Measurements from ENCODE around the gene PTAFR. TPM values are rescaled to one million over a fixed set of nuclear protein-coding genes. Genes with fewer than 3 reads are reported as not detected.

Gene PTAFR
- total RNA-seq, 1 donor from 2014 or later: 1.2 TPM

DNA sequence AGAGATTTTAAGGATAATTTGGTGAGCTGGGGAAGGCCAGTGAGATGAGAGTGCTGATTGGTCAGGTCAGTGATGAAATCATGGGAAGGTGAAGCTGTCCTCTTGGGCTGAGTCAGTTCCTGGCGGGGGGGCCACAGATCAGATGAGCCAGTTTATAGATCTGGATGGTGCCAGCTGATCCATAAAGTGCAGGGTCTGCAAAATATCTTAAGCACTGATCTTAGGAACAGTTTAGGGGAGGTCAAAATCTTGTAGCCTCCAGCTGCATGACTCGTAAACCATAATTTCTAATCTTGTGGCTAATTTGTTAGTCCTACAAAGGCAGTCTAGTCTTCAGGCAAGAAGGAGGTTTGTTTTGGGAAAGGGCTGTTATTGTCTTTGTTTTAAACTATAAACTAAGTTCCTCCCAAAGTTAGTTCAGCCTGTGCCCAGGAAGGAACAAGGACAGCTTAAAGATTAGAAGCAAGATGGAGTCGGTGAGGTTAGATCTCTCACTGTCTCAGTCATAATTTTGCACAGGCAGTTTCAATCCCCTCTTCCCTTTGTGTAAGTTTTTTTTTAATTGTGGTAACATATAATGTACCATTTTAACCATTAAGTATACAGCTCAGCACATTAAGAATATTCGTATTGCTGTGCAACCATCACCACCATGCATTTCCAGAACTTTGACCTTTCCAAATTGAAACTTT is 39.4 kb downstream of the PTAFR start:
- Histone ChIP-seq H3K36me3 (no peaks in the 10 kb centered on the region), H3K4me3 (no peak overlapping the region), H3K27ac (no peak overlapping the region), H3K4me1 (no peaks in the 10 kb centered on the region), H3K9me3 (no peaks in the 10 kb centered on the region), H3K27me3 (no peaks in the 10 kb centered on the region)
- intact Hi-C loops (cut with DNase I): no loop called here
- no peak for TF ChIP-seq POLR2A (IDR thresholded peaks at IDR 0.05)
- no peak for TF ChIP-seq POLR2AphosphoS5 (IDR thresholded peaks at IDR 0.05; ENCODE audit: insufficient read depth in 1 of 2, low read depth in 1 of 2)
- TF ChIP-seq, protein P1, sequence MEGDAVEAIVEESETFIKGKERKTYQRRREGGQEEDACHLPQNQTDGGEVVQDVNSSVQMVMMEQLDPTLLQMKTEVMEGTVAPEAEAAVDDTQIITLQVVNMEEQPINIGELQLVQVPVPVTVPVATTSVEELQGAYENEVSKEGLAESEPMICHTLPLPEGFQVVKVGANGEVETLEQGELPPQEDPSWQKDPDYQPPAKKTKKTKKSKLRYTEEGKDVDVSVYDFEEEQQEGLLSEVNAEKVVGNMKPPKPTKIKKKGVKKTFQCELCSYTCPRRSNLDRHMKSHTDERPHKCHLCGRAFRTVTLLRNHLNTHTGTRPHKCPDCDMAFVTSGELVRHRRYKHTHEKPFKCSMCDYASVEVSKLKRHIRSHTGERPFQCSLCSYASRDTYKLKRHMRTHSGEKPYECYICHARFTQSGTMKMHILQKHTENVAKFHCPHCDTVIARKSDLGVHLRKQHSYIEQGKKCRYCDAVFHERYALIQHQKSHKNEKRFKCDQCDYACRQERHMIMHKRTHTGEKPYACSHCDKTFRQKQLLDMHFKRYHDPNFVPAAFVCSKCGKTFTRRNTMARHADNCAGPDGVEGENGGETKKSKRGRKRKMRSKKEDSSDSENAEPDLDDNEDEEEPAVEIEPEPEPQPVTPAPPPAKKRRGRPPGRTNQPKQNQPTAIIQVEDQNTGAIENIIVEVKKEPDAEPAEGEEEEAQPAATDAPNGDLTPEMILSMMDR (IDR thresholded peaks at IDR 0.05): no peak
- no peak for DNase-seq (ENCODE audit: extremely low spot score in 2 of 2)

DNA sequence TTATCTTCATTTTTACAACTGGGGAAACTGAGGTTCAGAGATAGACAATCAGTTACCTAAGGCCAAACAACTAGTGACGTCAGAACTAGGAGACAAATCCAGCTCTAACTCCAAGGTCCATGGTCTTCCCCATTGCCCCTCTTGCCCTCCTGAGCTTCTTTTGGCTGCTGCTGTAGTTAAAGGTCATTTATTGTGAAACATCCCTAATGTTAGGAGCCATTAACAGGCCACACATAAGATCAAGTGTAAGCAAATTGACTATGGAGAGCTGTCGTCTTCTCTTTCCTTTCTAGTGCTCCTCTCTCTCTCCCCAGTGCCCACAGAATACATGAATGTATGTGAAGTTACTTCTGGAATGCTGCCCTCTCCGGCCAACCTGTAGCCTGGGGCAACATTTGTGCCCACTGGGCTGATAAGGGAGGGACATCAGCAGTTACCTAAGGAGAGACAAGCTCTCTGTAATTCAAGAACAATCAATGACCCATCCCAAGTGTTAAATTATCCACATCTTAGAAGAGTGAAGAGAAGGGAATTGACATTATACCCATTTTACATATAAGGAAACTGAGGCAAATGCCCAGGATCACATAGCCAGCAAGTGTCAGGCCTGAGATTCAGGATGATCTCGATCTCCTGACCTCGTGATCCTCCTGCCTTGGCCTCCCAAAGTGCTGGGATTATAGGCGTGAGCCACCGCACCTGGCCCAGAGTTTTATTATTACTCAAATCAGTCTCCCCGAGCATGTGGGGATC is 40.1 kb downstream of the PTAFR start:
- TF ChIP-seq, protein P1 (IDR thresholded peaks at IDR 0.05): no peak
- TF ChIP-seq POLR2AphosphoS5 (IDR thresholded peaks at IDR 0.05; ENCODE audit: insufficient read depth in 1 of 2, low read depth in 1 of 2) (no peak), POLR2A (IDR thresholded peaks at IDR 0.05) (no peak)
- no peaks in the 10 kb centered on the region for H3K4me1 ChIP-seq
- H3K27me3 ChIP-seq: no peaks in the 10 kb centered on the region
- intact Hi-C loops (cut with DNase I): no loop called here
- DNase-seq (ENCODE audit: extremely low spot score in 2 of 2): no peak
- H3K4me3 ChIP-seq: no peak overlapping the region
- H3K27ac ChIP-seq: no peak overlapping the region
- H3K9me3 ChIP-seq: no peaks in the 10 kb centered on the region
- H3K36me3 ChIP-seq: no peaks in the 10 kb centered on the region

DNA sequence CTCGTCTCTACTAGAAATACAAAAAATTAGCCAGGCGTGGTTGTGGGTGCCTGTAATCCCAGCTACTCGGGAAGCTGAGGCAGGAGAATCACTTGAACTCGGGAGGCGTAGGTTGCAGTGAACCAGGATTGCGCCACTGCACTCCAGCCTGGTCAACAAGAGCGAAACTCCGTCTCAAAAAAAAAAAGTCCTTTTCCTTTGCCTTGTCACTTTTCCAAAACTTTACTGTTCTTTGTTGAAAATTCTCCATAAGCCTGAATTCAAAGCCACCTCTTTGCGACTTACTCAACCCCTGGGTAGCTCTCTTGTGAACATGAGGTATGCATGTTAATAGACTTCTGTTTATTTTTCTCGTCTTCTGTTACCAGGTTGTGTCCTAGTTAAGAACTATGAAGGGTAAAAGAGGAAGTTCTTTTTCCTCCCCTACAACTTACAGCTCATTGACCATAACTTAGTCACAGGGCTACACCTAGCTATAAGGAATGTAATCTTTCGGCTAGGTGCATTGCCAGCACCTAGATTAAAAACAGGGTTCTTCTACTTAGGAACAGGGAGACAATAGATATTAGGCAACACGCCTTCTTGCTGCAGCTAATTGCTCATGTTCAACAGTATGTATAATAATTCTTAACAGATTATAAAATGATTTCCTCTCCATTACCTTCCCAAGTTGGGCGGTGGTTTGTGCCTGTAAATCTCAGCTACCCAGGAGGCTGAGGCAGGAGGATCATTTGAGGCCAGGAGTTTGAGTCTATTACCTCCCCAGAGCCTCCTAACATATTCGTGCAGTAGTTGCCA is 40.9 kb downstream of the PTAFR start:
- Histone ChIP-seq H3K4me3 (no peak overlapping the region), H3K27me3 (no peaks in the 10 kb centered on the region), H3K36me3 (no peaks in the 10 kb centered on the region), H3K27ac (no peak overlapping the region), H3K9me3 (no peaks in the 10 kb centered on the region), H3K4me1 (no peaks in the 10 kb centered on the region)
- intact Hi-C loops (cut with DNase I): no loop called here
- TF ChIP-seq, protein P1 (IDR thresholded peaks at IDR 0.05): no peak
- TF ChIP-seq POLR2AphosphoS5 (IDR thresholded peaks at IDR 0.05; ENCODE audit: insufficient read depth in 1 of 2, low read depth in 1 of 2) (no peak), POLR2A (IDR thresholded peaks at IDR 0.05) (no peak)
- DNase-seq (ENCODE audit: extremely low spot score in 2 of 2): no peak

DNA sequence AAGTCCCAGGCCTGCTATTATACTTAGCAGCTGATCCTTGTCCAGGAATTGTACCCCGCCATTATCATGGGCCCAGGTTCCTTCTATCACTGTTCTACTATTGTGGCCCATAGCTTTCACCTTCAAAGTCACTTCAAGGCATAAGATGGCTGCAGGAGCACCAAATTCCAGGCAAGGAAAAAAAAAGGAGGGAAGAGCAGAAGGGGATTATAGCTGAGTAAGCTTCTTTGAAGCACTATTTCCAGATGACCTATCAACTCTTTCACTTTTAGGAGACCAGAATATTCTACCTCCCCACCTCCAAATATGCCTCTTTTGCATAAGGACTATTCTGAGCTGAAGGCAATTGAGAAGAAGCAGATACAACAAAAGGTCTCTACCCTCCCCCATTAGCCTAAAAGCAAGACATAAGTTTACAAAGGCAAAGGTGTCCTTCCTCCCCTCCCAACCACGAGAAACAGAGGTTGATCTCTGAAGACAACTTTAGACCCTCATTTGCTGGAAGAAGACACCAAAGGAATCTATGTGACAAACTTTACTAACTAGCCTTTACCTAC is 41.8 kb downstream of the PTAFR start:
- H3K4me3 ChIP-seq: no peak overlapping the region
- H3K4me1 ChIP-seq: no peaks in the 10 kb centered on the region
- no peaks in the 10 kb centered on the region for H3K27me3 ChIP-seq
- H3K36me3 ChIP-seq: no peaks in the 10 kb centered on the region
- intact Hi-C loops (cut with DNase I): no loop called here
- no peak overlapping the region for H3K27ac ChIP-seq
- TF ChIP-seq POLR2A (IDR thresholded peaks at IDR 0.05) (no peak), POLR2AphosphoS5 (IDR thresholded peaks at IDR 0.05; ENCODE audit: insufficient read depth in 1 of 2, low read depth in 1 of 2) (no peak)
- TF ChIP-seq, protein P1 (IDR thresholded peaks at IDR 0.05): no peak
- no peak for DNase-seq (ENCODE audit: extremely low spot score in 2 of 2)
- H3K9me3 ChIP-seq: no peaks in the 10 kb centered on the region
